Loucy (cell line): Measurements from ENCODE around the gene ESR1.

Source experiments
- H2AFZ ChIP-seq: fragments of 200-600 bp; sonication (generic); 2 replicates; pipeline ENCODE4 v1.6.0; 2016; ENCODE audit warnings: antibody characterized with exemption, mild to moderate bottlenecking, low read length, moderate library complexity
- H3F3A ChIP-seq: fragments of 200-600 bp; 2 replicates; pipeline ENCODE4 v1.6.0; 2016; ENCODE audit warnings: antibody characterized with exemption, low read depth, mild to moderate bottlenecking
- H3K27me3 ChIP-seq: fragments of 200-600 bp; sonication (generic); 2 replicates; pipeline ENCODE4 v1.6.1; 2014; ENCODE audit warnings: low read length, mild to moderate bottlenecking; ENCODE audit not compliant: insufficient read depth, poor library complexity, severe bottlenecking
- H3K36me3 ChIP-seq: fragments of 200-600 bp; sonication (generic); 2 replicates; pipeline ENCODE4 v1.6.1; 2016; ENCODE audit warnings: low read length; ENCODE audit not compliant: insufficient read depth
- H3K4me1 ChIP-seq: fragments of 200-600 bp; sonication (generic); 2 replicates; pipeline ENCODE4 v1.5.1; 2014; ENCODE audit warnings: low read length, mild to moderate bottlenecking; ENCODE audit not compliant: insufficient read depth, poor library complexity, severe bottlenecking
- H3K4me2 ChIP-seq: fragments of 200-600 bp; sonication (generic); 2 replicates; pipeline ENCODE4 v1.6.0; 2014; ENCODE audit warnings: antibody characterized with exemption, low read length, low read depth, mild to moderate bottlenecking; ENCODE audit not compliant: poor library complexity, severe bottlenecking
- H3K4me3 ChIP-seq: fragments of 200-600 bp; sonication (generic); 2 replicates; pipeline ENCODE4 v1.5.1; 2014; ENCODE audit warnings: low read length, mild to moderate bottlenecking, mixed read lengths; ENCODE audit not compliant: poor library complexity, severe bottlenecking
- H3K79me2 ChIP-seq: fragments of 200-600 bp; sonication (generic); 2 replicates; pipeline ENCODE4 v1.6.1; 2014; ENCODE audit warnings: low read length; ENCODE audit not compliant: insufficient read depth
- H3K9ac ChIP-seq: fragments of 200-600 bp; sonication (generic); 2 replicates; pipeline ENCODE4 v1.6.0; 2014; ENCODE audit warnings: mild to moderate bottlenecking, low read depth, low read length, moderate library complexity; ENCODE audit not compliant: poor library complexity, severe bottlenecking
- H3K9me2 ChIP-seq: fragments of 200-600 bp; sonication (generic); replicated peaks from 2 replicates; pipeline ENCODE4 v1.6.1; 2016; ENCODE audit warnings: low read depth, low read length, mixed read lengths
- H3K9me3 ChIP-seq: fragments of 200-600 bp; sonication (generic); 2 replicates; pipeline ENCODE4 v1.6.1; 2014; ENCODE audit warnings: mild to moderate bottlenecking, antibody characterized with exemption, low read length, low read depth; ENCODE audit not compliant: insufficient read depth
- H4K20me1 ChIP-seq: fragments of 200-600 bp; sonication (generic); 2 replicates; pipeline ENCODE4 v1.6.0; 2014; ENCODE audit warnings: antibody characterized with exemption, low read length, mild to moderate bottlenecking; ENCODE audit not compliant: insufficient read depth, poor library complexity, severe bottlenecking
- CTCF ChIP-seq: fragments of 200-600 bp; sonication (generic); conservative IDR thresholded peaks from 2 replicates; pipeline ENCODE4 v1.5.1; 2014; ENCODE audit warnings: mild to moderate bottlenecking, antibody characterized with exemption, low read length
- EZH2phosphoT487 ChIP-seq: fragments of 200-600 bp; IDR thresholded peaks from 2 replicates; pipeline ENCODE4 v1.6.1; 2018; ENCODE audit warnings: antibody characterized with exemption, mild to moderate bottlenecking, moderate library complexity, borderline replicate concordance

The ESR1 gene

GRCh38 chr6:151805286-151805840 lies 2.1 kb upstream of the ESR1 start:
- H3K4me2 ChIP-seq, result no peak overlapping the region
- H3K4me1 ChIP-seq, result no peaks in the 10 kb centered on the region
- H3K9me3 ChIP-seq, result no peaks in the 10 kb centered on the region
- H3K79me2 ChIP-seq, result no peaks in the 10 kb centered on the region
- H3K4me3 ChIP-seq, result no peak overlapping the region
- no peak for TF ChIP-seq CTCF
- no peak for TF ChIP-seq EZH2phosphoT487
- H2AFZ ChIP-seq, result no peak overlapping the region
- H3K9ac ChIP-seq, result no peak overlapping the region
- H4K20me1 ChIP-seq, result no peaks in the 10 kb centered on the region
- H3F3A ChIP-seq, result no peaks in the 10 kb centered on the region
- H3K36me3 ChIP-seq, result no peaks in the 10 kb centered on the region
- no peaks in the 10 kb centered on the region for H3K9me2 ChIP-seq
- H3K27me3 ChIP-seq, result peaks cover 68% of the 10 kb centered on the region

- no peak overlapping the region for H3K4me2 ChIP-seq
- TF ChIP-seq EZH2phosphoT487 (no peak), CTCF (no peak)
- no peaks in the 10 kb centered on the region for H3K9me2 ChIP-seq
- no peak overlapping the region for H3K9ac ChIP-seq
- no peaks in the 10 kb centered on the region for H3K36me3 ChIP-seq
- no peak overlapping the region for H2AFZ ChIP-seq
- no peaks in the 10 kb centered on the region for H3K4me1 ChIP-seq
- H3F3A ChIP-seq, result no peaks in the 10 kb centered on the region
- H3K4me3 ChIP-seq, result no peak overlapping the region
- no peaks in the 10 kb centered on the region for H3K9me3 ChIP-seq
- peaks cover 67% of the 10 kb centered on the region for H3K27me3 ChIP-seq
- H3K79me2 ChIP-seq, result no peaks in the 10 kb centered on the region
- H4K20me1 ChIP-seq, result no peaks in the 10 kb centered on the region
Measured at GRCh38 chr6:151806757-151807512, 547 bp upstream of the ESR1 start.

GRCh38 chr6:151808371-151809241 lies 1.1 kb downstream of the ESR1 start:
- Histone ChIP-seq H3K27me3 (peaks cover 61% of the 10 kb centered on the region), H3K4me2 (no peak overlapping the region), H3K4me3 (no peak overlapping the region), H4K20me1 (no peaks in the 10 kb centered on the region), H3F3A (no peaks in the 10 kb centered on the region), H3K9me3 (no peaks in the 10 kb centered on the region), H3K79me2 (no peaks in the 10 kb centered on the region), H2AFZ (no peak overlapping the region), H3K9ac (no peak overlapping the region), H3K36me3 (no peaks in the 10 kb centered on the region), H3K4me1 (no peaks in the 10 kb centered on the region), H3K9me2 (no peaks in the 10 kb centered on the region)
- TF ChIP-seq CTCF (no peak), EZH2phosphoT487 (no peak)
